Gastrocnemius medialis (tissue), 4 donors: ENCODE data around the gene HESX1.

Source experiments
- POLR2A ChIP-seq, 2 donors: fragments of 450-650 bp; IDR thresholded peaks; one replicate each; pipeline ENCODE4 v1.6.1; 2017; ENCODE audit warnings: antibody characterized with exemption in 2 of 2, mild to moderate bottlenecking in 2 of 2, moderate library complexity in 2 of 2
- TF ChIP-seq, protein P1 (sequence below), 5 experiments: fragments of 450-650 bp in 3 of 5; fragments of 200-600 bp in 2 of 5; sonication (generic) in 2 of 5; IDR thresholded peaks in 4 of 5; conservative IDR thresholded peaks in 1 of 5; 1 replicate in 4 of 5; 2 replicates in 1 of 5; pipeline ENCODE4 v1.5.1; 2016 to 2019; ENCODE audit warnings: antibody characterized with exemption in 5 of 5, mild to moderate bottlenecking in 3 of 5, moderate library complexity in 3 of 5

- TF ChIP-seq, protein P1, sequence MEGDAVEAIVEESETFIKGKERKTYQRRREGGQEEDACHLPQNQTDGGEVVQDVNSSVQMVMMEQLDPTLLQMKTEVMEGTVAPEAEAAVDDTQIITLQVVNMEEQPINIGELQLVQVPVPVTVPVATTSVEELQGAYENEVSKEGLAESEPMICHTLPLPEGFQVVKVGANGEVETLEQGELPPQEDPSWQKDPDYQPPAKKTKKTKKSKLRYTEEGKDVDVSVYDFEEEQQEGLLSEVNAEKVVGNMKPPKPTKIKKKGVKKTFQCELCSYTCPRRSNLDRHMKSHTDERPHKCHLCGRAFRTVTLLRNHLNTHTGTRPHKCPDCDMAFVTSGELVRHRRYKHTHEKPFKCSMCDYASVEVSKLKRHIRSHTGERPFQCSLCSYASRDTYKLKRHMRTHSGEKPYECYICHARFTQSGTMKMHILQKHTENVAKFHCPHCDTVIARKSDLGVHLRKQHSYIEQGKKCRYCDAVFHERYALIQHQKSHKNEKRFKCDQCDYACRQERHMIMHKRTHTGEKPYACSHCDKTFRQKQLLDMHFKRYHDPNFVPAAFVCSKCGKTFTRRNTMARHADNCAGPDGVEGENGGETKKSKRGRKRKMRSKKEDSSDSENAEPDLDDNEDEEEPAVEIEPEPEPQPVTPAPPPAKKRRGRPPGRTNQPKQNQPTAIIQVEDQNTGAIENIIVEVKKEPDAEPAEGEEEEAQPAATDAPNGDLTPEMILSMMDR (IDR thresholded peaks at IDR 0.05 in 4 of 5, conservative IDR thresholded peaks at IDR 0.05 in 1 of 5) = no peak
- TF ChIP-seq POLR2A (IDR thresholded peaks at IDR 0.05) = no peak
Measured at GRCh38 chr3:57230006-57230405, 30.2 kb upstream of the HESX1 start.
